HEK293 (cell line): ENCODE measurements around the gene DLGAP4.

Source experiments
- ATF2 ChIP-seq: fragments of 450-650 bp; formaldehyde crosslinking; IDR thresholded peaks from 2 replicates; pipeline ENCODE4 v1.5.1; 2016; ENCODE audit warnings: missing biosample characterization, missing genetic modification characterization, low read depth
- CTCF ChIP-seq: fragments of 450-650 bp; formaldehyde crosslinking; IDR thresholded peaks from 2 replicates; pipeline ENCODE4 v1.5.1; 2016; ENCODE audit warnings: missing biosample characterization, missing genetic modification characterization
- ZBTB17 ChIP-seq: fragments of 450-650 bp; formaldehyde crosslinking; IDR thresholded peaks from 2 replicates; pipeline ENCODE4 v1.5.1; 2016; ENCODE audit warnings: missing biosample characterization, missing genetic modification characterization
- ZNF155 ChIP-seq: fragments of 450-650 bp; formaldehyde crosslinking; IDR thresholded peaks from 2 replicates; pipeline ENCODE4 v1.5.1; 2016; ENCODE audit warnings: missing biosample characterization, missing genetic modification characterization
- ZNF362 ChIP-seq: fragments of 450-650 bp; formaldehyde crosslinking; IDR thresholded peaks from 2 replicates; pipeline ENCODE4 v1.5.1; 2016; ENCODE audit warnings: missing biosample characterization, missing genetic modification characterization
- ZNF510 ChIP-seq: fragments of 450-650 bp; formaldehyde crosslinking; IDR thresholded peaks from 2 replicates; pipeline ENCODE4 v1.5.1; 2018; ENCODE audit warnings: mild to moderate bottlenecking, missing genetic modification characterization, missing biosample characterization; ENCODE audit not compliant: insufficient replicate concordance
- ZNF549 ChIP-seq: fragments of 450-650 bp; IDR thresholded peaks from 2 replicates; pipeline ENCODE4 v1.5.1; 2018; ENCODE audit warnings: missing biosample characterization, missing genetic modification characterization, mild to moderate bottlenecking, inconsistent platforms, moderate library complexity
- ZNF768 ChIP-seq: fragments of 450-650 bp; formaldehyde crosslinking; IDR thresholded peaks from 2 replicates; pipeline ENCODE4 v1.5.1; 2018; ENCODE audit warnings: missing biosample characterization, mild to moderate bottlenecking, missing genetic modification characterization

GRCh38 chr20:36546111-36546736 lies 240.1 kb downstream of the DLGAP4 start:
- no peak for TF ChIP-seq ZNF768
- no peak for TF ChIP-seq CTCF (tag by site-specific recombination)
- no peak for TF ChIP-seq ATF2
- no peak for TF ChIP-seq ZNF155 (tag by site-specific recombination)
- TF ChIP-seq ZNF549 (tag by site-specific recombination) = no peak
- TF ChIP-seq ZNF510 (tag by site-specific recombination) = no peak
- no peak for TF ChIP-seq ZBTB17
- TF ChIP-seq ZNF362 = no peak
